ENCODE results near the gene ABCC1.

GRCh38 chr16:16144416-16144815 is 195.0 kb downstream of the ABCC1 start:
- TF ChIP-seq CTCF (conservative IDR thresholded peaks at IDR 0.05; ENCODE audit: low read length) (no peak), EZH2phosphoT487 (IDR thresholded peaks at IDR 0.05; ENCODE audit: borderline replicate concordance) (no peak)

All from Loucy (cell line).